ENCODE measurements around the gene CDH12.

DNA sequence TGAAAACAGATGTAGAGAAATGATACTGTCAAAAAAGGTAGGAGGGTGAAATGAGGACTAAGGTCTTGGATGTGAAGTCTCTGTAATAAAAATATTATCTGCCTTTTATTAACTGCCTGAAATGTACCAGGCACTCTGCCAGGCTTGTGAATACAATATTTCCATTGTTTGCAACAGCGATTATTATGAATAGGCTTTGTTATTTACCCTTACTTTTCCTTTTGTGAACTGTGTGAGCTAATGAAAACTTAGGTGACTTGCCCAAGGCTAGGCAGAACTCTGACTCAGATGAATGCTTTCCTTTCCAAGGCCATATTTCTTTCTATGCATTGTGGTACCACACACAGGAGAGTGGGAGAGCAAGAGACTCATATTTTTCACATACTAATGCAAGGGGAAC is 204.1 kb downstream of the CDH12 start:
- TF ChIP-seq, protein P1, sequence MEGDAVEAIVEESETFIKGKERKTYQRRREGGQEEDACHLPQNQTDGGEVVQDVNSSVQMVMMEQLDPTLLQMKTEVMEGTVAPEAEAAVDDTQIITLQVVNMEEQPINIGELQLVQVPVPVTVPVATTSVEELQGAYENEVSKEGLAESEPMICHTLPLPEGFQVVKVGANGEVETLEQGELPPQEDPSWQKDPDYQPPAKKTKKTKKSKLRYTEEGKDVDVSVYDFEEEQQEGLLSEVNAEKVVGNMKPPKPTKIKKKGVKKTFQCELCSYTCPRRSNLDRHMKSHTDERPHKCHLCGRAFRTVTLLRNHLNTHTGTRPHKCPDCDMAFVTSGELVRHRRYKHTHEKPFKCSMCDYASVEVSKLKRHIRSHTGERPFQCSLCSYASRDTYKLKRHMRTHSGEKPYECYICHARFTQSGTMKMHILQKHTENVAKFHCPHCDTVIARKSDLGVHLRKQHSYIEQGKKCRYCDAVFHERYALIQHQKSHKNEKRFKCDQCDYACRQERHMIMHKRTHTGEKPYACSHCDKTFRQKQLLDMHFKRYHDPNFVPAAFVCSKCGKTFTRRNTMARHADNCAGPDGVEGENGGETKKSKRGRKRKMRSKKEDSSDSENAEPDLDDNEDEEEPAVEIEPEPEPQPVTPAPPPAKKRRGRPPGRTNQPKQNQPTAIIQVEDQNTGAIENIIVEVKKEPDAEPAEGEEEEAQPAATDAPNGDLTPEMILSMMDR (IDR thresholded peaks at IDR 0.05; ENCODE audit: extremely low read depth in 1 of 2, insufficient read depth in 1 of 2, low read depth in 1 of 2, low read length in 2 of 2): no peak
- TF ChIP-seq JUN (IDR thresholded peaks at IDR 0.05; ENCODE audit: borderline replicate concordance, insufficient read depth, insufficient read length, low read depth) (no peak), EZH2 (IDR thresholded peaks at IDR 0.05; ENCODE audit: borderline replicate concordance, low read depth, low read length, severe bottlenecking) (no peak), MYC (IDR thresholded peaks at IDR 0.05; ENCODE audit: low read depth, low read length) (no peak), POLR2A (IDR thresholded peaks at IDR 0.05; ENCODE audit: low read depth, low read length) (no peak)

Data from endothelial cell of umbilical vein (primary cell).